K562 (cell line): ENCODE data around the gene SSH3. TPM values are rescaled to one million over a fixed set of nuclear protein-coding genes. Genes with fewer than 3 reads are reported as not detected.

Source experiments
- E2F6 ChIP-seq, 2 experiments: IDR thresholded peaks; 2 replicates each; pipeline ENCODE4 v1.6.1; 2011; ENCODE audit warnings: borderline replicate concordance in 1 of 2, control low read depth in 1 of 2, low read depth in 1 of 2, low read length in 1 of 2, mild to moderate bottlenecking in 1 of 2, mixed read lengths in 1 of 2, moderate library complexity in 1 of 2; ENCODE audit not compliant: insufficient read depth in 1 of 2, insufficient read length in 1 of 2, poor library complexity in 1 of 2, severe bottlenecking in 1 of 2; ENCODE audit errors: extremely low read depth in 1 of 2
- ELK1 ChIP-seq: sonication (generic); formaldehyde crosslinking; IDR thresholded peaks from 2 replicates; pipeline ENCODE4 v1.8.1; 2022; ENCODE audit warnings: missing genetic modification reagents
- ETV5 ChIP-seq: sonication (generic); formaldehyde crosslinking; IDR thresholded peaks from 2 replicates; pipeline ENCODE4 v1.4.0; 2020; ENCODE audit warnings: low read depth, mild to moderate bottlenecking, missing genetic modification reagents
- GABPA ChIP-seq: fragments of 200-800 bp; sonication (Bioruptor generic); conservative IDR thresholded peaks from 2 replicates; pipeline ENCODE4 v1.6.1; 2016; ENCODE audit warnings: low read depth, missing genetic modification characterization, missing compliant biosample characterization
- LARP7 ChIP-seq: fragments of 450-650 bp; IDR thresholded peaks from 2 replicates; pipeline ENCODE4 v1.6.1; 2016
- MTA3 ChIP-seq: fragments of 450-650 bp; formaldehyde crosslinking; IDR thresholded peaks from 2 replicates; pipeline ENCODE4 v1.6.1; 2017; ENCODE audit warnings: mild to moderate bottlenecking, borderline replicate concordance
- NFYB ChIP-seq: IDR thresholded peaks from 2 replicates; pipeline ENCODE4 v1.6.1; 2011; ENCODE audit warnings: mild to moderate bottlenecking, moderate library complexity; ENCODE audit not compliant: insufficient read length; ENCODE audit errors: extremely low read depth
- PHF20 ChIP-seq: fragments of 450-650 bp; IDR thresholded peaks from 2 replicates; pipeline ENCODE4 v1.6.1; 2018; ENCODE audit not compliant: partially characterized antibody
- RB1 ChIP-seq: fragments of 450-650 bp; IDR thresholded peaks from 2 replicates; pipeline ENCODE4 v1.6.1; 2017; ENCODE audit warnings: low read depth, mild to moderate bottlenecking
- RBM39 ChIP-seq: fragments of 200-400 bp; formaldehyde crosslinking; optimal IDR thresholded peaks from 2 replicates; pipeline ENCODE3; 2018; ENCODE audit warnings: low read depth, low read length
- RUNX1 ChIP-seq: sonication (generic); IDR thresholded peaks from 2 replicates; pipeline ENCODE4 v1.6.1; 2016; ENCODE audit warnings: antibody characterized with exemption, low read depth
- SREBF1 ChIP-seq: fragments of 150-350 bp; IDR thresholded peaks from 2 replicates; pipeline ENCODE4 v1.6.1; 2014; ENCODE audit warnings: antibody characterized with exemption, low read depth, low read length, borderline replicate concordance
- TAF1 ChIP-seq: IDR thresholded peaks from 2 replicates; pipeline ENCODE4 v1.6.1; 2011; ENCODE audit warnings: mild to moderate bottlenecking, low read length, moderate library complexity; ENCODE audit not compliant: insufficient read depth, control insufficient read depth, severe bottlenecking; ENCODE audit errors: extremely low read depth
- XRCC5 ChIP-seq: fragments of 200-400 bp; formaldehyde crosslinking; IDR thresholded peaks from 2 replicates; pipeline ENCODE4 v1.6.1; 2017; ENCODE audit warnings: low read depth, mild to moderate bottlenecking, low read length
- ZC3H11A ChIP-seq: IDR thresholded peaks from 2 replicates; pipeline ENCODE4 v1.6.1; 2012; ENCODE audit warnings: low read depth, low read length, improper control_type of control experiment
- ZNF263 ChIP-seq: sonication (generic); formaldehyde crosslinking; IDR thresholded peaks from 2 replicates; pipeline ENCODE4 v1.8.0; 2022; ENCODE audit warnings: mild to moderate bottlenecking, missing genetic modification reagents, borderline replicate concordance
- ZNF583 ChIP-seq: fragments of 250-450 bp; sonication (Bioruptor Pico); IDR thresholded peaks from 2 replicates; pipeline ENCODE4 v1.4.0; 2020
- ZSCAN32 ChIP-seq: fragments of 450-650 bp; formaldehyde crosslinking; IDR thresholded peaks from 2 replicates; pipeline ENCODE4 v1.4.0; 2020; ENCODE audit warnings: mild to moderate bottlenecking, moderate library complexity
- polyA plus RNA-seq, 8 experiments: library from polyadenylated mRNA; depleted of rRNA in 4 of 8; stranded (reverse) in 5 of 8; unstranded in 3 of 8; fragments of >200 nt; fragmentation: Nextera tagmentation in 2 of 8; fragmentation: Illumina TruSeq in 1 of 8; extraction: Ambion mirVana in 2 of 8; extraction: Trizol in 1 of 8; gene quantifications; 2 replicates each; pipeline versions ENCODE4 v1.2.1 to v1.2.3, GENCODE V29; 2011 to 2014; ENCODE audit warnings: inconsistent platforms in 1 of 8, missing spikeins in 1 of 8
- total RNA-seq, 7 experiments: library from RNA; depleted of rRNA in 6 of 7; stranded (reverse); fragments of >200 nt in 6 of 7; fragmentation: Illumina TruSeq in 2 of 7; extraction: Trizol in 2 of 7; gene quantifications; 2 replicates each; pipeline versions ENCODE4 v1.2.1 to v1.2.3, GENCODE V29; 2011 to 2021; ENCODE audit warnings: low replicate concordance in 1 of 7
- TF ChIP-seq, protein P1 (sequence below), 2 experiments: IDR thresholded peaks; 2 replicates each; pipeline ENCODE4 v1.6.1; 2012; ENCODE audit warnings: improper control_type of control experiment in 2 of 2, low read depth in 2 of 2, low read length in 2 of 2, borderline replicate concordance in 1 of 2
- TF ChIP-seq, protein P2 (sequence below): fragments of 450-650 bp; formaldehyde crosslinking; conservative IDR thresholded peaks from 2 replicates; pipeline ENCODE4 v1.4.0; 2022; ENCODE audit warnings: mild to moderate bottlenecking, missing genetic modification characterization

Gene SSH3
- total and polyA plus RNA-seq, 9 of the 15 experiments (the other 6 are each of a cell fraction or from before 2014, with no cell fraction given) = 0.07 to 1.0 (median 0.24) TPM; not detected in 3

GRCh38 chr11:67262731-67263675, 40.3 kb upstream of the SSH3 start (continued):
- 0 out of 2 replicates have a peak, but pooled peaks have one; percentile 22 for TF ChIP-seq RB1
- TF ChIP-seq ETV5 (CRISPR knock-in tag) = peak; percentile 99
- no peak for TF ChIP-seq ZNF263 (CRISPR knock-in tag)
- no peak for TF ChIP-seq NFYB
- peak; percentile 30 for TF ChIP-seq TAF1
- no peak for TF ChIP-seq E2F6 (IDR thresholded peaks at IDR 0.05; ENCODE audit: borderline replicate concordance in 1 of 2, extremely low read depth in 1 of 2, insufficient read depth in 1 of 2, insufficient read length in 1 of 2, low read depth in 1 of 2, low read length in 1 of 2, poor library complexity in 1 of 2, severe bottlenecking in 1 of 2)
- TF ChIP-seq SREBF1 = no peak
- TF ChIP-seq, protein P1, sequence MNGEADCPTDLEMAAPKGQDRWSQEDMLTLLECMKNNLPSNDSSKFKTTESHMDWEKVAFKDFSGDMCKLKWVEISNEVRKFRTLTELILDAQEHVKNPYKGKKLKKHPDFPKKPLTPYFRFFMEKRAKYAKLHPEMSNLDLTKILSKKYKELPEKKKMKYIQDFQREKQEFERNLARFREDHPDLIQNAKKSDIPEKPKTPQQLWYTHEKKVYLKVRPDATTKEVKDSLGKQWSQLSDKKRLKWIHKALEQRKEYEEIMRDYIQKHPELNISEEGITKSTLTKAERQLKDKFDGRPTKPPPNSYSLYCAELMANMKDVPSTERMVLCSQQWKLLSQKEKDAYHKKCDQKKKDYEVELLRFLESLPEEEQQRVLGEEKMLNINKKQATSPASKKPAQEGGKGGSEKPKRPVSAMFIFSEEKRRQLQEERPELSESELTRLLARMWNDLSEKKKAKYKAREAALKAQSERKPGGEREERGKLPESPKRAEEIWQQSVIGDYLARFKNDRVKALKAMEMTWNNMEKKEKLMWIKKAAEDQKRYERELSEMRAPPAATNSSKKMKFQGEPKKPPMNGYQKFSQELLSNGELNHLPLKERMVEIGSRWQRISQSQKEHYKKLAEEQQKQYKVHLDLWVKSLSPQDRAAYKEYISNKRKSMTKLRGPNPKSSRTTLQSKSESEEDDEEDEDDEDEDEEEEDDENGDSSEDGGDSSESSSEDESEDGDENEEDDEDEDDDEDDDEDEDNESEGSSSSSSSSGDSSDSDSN (IDR thresholded peaks at IDR 0.05; ENCODE audit: borderline replicate concordance in 1 of 2, low read depth in 2 of 2, low read length in 2 of 2) = 0 out of 4 replicates have a peak, but pooled peaks of 1 of the 2 experiments have one; percentile 50
- TF ChIP-seq ZSCAN32 (CRISPR knock-in tag) = no peak
- TF ChIP-seq ZNF583 = no peak
- TF ChIP-seq ELK1 (CRISPR knock-in tag) = no peak
- TF ChIP-seq, protein P2, sequence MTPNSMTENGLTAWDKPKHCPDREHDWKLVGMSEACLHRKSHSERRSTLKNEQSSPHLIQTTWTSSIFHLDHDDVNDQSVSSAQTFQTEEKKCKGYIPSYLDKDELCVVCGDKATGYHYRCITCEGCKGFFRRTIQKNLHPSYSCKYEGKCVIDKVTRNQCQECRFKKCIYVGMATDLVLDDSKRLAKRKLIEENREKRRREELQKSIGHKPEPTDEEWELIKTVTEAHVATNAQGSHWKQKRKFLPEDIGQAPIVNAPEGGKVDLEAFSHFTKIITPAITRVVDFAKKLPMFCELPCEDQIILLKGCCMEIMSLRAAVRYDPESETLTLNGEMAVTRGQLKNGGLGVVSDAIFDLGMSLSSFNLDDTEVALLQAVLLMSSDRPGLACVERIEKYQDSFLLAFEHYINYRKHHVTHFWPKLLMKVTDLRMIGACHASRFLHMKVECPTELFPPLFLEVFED = no peak
- TF ChIP-seq PHF20 = peak; percentile 93
- no peak for TF ChIP-seq RUNX1
- TF ChIP-seq XRCC5 = peak; percentile 86; the same call in 1 of the 2 replicates
- peak; percentile 82 for TF ChIP-seq GABPA (tag)
- peak; percentile 67 for TF ChIP-seq RBM39
- no peak for TF ChIP-seq ZC3H11A
- TF ChIP-seq LARP7 = no peak
- peak; percentile 68; the same call in 1 of the 2 replicates for TF ChIP-seq MTA3
